Keratinocyte (primary cell): ENCODE data around the gene PPM1D. TPM values are rescaled to one million over a fixed set of nuclear protein-coding genes. Genes with fewer than 3 reads are reported as not detected.

Experiments
- DNase-seq: peaks from one replicate; pipeline ENCODE4 v3.0.0-alpha.2; 2011; ENCODE audit warnings: low read depth, missing footprints, low spot score
- FAIRE-seq: peaks from 2 replicates; lab custom pipeline; 2011; peaks lifted over from hg19 to GRCh38; lab: Jason Lieb, UNC
- H2AFZ ChIP-seq: 2 replicates; pipeline ENCODE4 v1.6.0; 2012; ENCODE audit warnings: low read length, control low read depth, inconsistent platforms; ENCODE audit not compliant: control insufficient read depth
- H3K27ac ChIP-seq: 2 replicates; pipeline ENCODE4 v1.5.1; 2011; ENCODE audit warnings: low read length; ENCODE audit not compliant: control insufficient read depth, insufficient read depth
- H3K27me3 ChIP-seq: 3 replicates; pipeline ENCODE4 v1.6.0; 2011; ENCODE audit warnings: low read length; ENCODE audit not compliant: control insufficient read depth, insufficient read depth; ENCODE audit errors: extremely low read depth
- H3K36me3 ChIP-seq, 2 experiments: 2 replicates in 1 of 2; 3 replicates in 1 of 2; pipeline ENCODE4 v1.5.1; 2011; ENCODE audit warnings: low read length in 2 of 2, mild to moderate bottlenecking in 1 of 2; ENCODE audit not compliant: control insufficient read depth in 2 of 2, insufficient read depth in 2 of 2; ENCODE audit errors: extremely low read depth in 1 of 2
- H3K4me1 ChIP-seq: 3 replicates; pipeline ENCODE4 v1.5.1; 2011; ENCODE audit warnings: low read length; ENCODE audit not compliant: control insufficient read depth, insufficient read depth; ENCODE audit errors: extremely low read depth
- H3K4me2 ChIP-seq: 3 replicates; pipeline ENCODE4 v1.6.0; 2011; ENCODE audit warnings: low read depth, low read length; ENCODE audit not compliant: control insufficient read depth, insufficient read depth; ENCODE audit errors: extremely low read depth
- H3K4me3 ChIP-seq, 3 experiments: fragments of 200-600 bp in 1 of 3; sonication (generic) in 1 of 3; 2 replicates in 2 of 3; 3 replicates in 1 of 3; pipeline ENCODE4 v1.5.1; 2011 to 2016; ENCODE audit warnings: low read length in 3 of 3, mild to moderate bottlenecking in 3 of 3, control low read depth in 2 of 3, inconsistent platforms in 1 of 3, low read depth in 1 of 3, mixed read lengths in 1 of 3, mixed run types in 1 of 3, moderate library complexity in 1 of 3; ENCODE audit not compliant: control insufficient read depth in 2 of 3, insufficient read depth in 2 of 3; ENCODE audit errors: extremely low read depth in 1 of 3
- H3K79me2 ChIP-seq: 2 replicates; pipeline ENCODE4 v1.6.0; 2012; ENCODE audit warnings: low read length; ENCODE audit not compliant: control insufficient read depth, insufficient read depth
- H3K9ac ChIP-seq: 3 replicates; pipeline ENCODE4 v1.6.0; 2011; ENCODE audit warnings: low read length; ENCODE audit not compliant: control insufficient read depth, insufficient read depth; ENCODE audit errors: extremely low read depth
- H3K9me1 ChIP-seq: 3 replicates; pipeline ENCODE4 v1.6.0; 2011; ENCODE audit warnings: low read length; ENCODE audit not compliant: control insufficient read depth, insufficient read depth; ENCODE audit errors: extremely low read depth
- H3K9me3 ChIP-seq: 2 replicates; pipeline ENCODE4 v1.5.1; 2012; ENCODE audit warnings: low read depth, low read length; ENCODE audit not compliant: control insufficient read depth
- H4K20me1 ChIP-seq: 3 replicates; pipeline ENCODE4 v1.6.0; 2011; ENCODE audit warnings: low read length; ENCODE audit not compliant: control insufficient read depth, insufficient read depth; ENCODE audit errors: extremely low read depth
- EZH2 ChIP-seq: IDR thresholded peaks from one replicate; pipeline ENCODE4 v1.6.1; 2012; ENCODE audit warnings: inconsistent platforms, mild to moderate bottlenecking, low read length, moderate library complexity
- dilution Hi-C: fragments of 300-500 bp; cut with MboI; formaldehyde crosslinking; loops from one replicate; pipeline ENCODE4 v1.7.0; 2020; ENCODE audit warnings: low sequenced_read_pairs; ENCODE audit not compliant: extremely low pct_ligation_motif_present
- polyA plus RNA-seq, 5 experiments: library from polyadenylated mRNA; depleted of rRNA in 3 of 5; stranded (reverse) in 3 of 5; stranded (forward) in 1 of 5; unstranded in 1 of 5; fragments of >200 nt; gene quantifications; 1 replicate in 1 of 5; 2 replicates in 3 of 5; 3 replicates in 1 of 5; pipeline versions ENCODE4 v1.2.1 to v1.2.3, GENCODE V29; 2011 to 2012; ENCODE audit warnings: missing spikeins in 2 of 5, low read depth in 1 of 5, low replicate concordance in 1 of 5
- TF ChIP-seq, protein P1 (sequence below), 3 experiments: IDR thresholded peaks in 1 of 3; conservative IDR thresholded peaks in 1 of 3; optimal IDR thresholded peaks in 1 of 3; 2 replicates in 2 of 3; 3 replicates in 1 of 3; pipeline versions ENCODE3 to v1.5.1; 2011; ENCODE audit warnings: low read length in 3 of 3, mild to moderate bottlenecking in 3 of 3, moderate library complexity in 2 of 3, control low read depth in 1 of 3, inconsistent platforms in 1 of 3; ENCODE audit not compliant: insufficient read depth in 2 of 3; ENCODE audit errors: extremely low read depth in 1 of 3

Gene PPM1D
- polyA plus RNA-seq, 1 donor (not counting 4 experiments of a cell fraction or from before 2014, with no cell fraction given), result 2.9 TPM

DNA sequence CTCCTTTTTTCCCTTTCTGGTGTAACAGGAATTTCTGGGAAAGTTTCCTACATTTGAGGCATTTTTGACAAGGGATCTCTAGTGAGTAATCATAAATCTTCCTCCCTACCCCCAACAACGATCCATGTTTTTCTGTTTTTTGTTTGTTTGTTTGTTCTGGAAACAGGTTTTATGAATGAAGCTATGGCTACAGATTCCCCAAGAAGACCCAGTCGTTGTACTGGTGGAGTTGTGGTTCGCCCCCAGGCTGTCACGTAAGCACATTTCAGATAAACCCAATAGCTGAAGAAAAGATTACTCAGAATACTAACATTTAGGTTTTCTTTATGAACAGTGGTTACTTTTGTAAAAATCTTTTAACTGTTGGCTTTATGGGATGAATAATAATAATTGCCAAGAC is 79.3 kb downstream of the PPM1D start:
- H3K4me2 ChIP-seq, result no peak overlapping the region
- H3K9me3 ChIP-seq, result no peaks in the 10 kb centered on the region
- H3K4me3 ChIP-seq, result no peak overlapping the region
- no peaks in the 10 kb centered on the region for H4K20me1 ChIP-seq
- no peak for TF ChIP-seq EZH2
- TF ChIP-seq, protein P1, sequence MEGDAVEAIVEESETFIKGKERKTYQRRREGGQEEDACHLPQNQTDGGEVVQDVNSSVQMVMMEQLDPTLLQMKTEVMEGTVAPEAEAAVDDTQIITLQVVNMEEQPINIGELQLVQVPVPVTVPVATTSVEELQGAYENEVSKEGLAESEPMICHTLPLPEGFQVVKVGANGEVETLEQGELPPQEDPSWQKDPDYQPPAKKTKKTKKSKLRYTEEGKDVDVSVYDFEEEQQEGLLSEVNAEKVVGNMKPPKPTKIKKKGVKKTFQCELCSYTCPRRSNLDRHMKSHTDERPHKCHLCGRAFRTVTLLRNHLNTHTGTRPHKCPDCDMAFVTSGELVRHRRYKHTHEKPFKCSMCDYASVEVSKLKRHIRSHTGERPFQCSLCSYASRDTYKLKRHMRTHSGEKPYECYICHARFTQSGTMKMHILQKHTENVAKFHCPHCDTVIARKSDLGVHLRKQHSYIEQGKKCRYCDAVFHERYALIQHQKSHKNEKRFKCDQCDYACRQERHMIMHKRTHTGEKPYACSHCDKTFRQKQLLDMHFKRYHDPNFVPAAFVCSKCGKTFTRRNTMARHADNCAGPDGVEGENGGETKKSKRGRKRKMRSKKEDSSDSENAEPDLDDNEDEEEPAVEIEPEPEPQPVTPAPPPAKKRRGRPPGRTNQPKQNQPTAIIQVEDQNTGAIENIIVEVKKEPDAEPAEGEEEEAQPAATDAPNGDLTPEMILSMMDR (optimal IDR thresholded peaks at IDR 0.05 in 1 of 3, IDR thresholded peaks at IDR 0.05 in 1 of 3, conservative IDR thresholded peaks at IDR 0.05 in 1 of 3; ENCODE audit: extremely low read depth in 1 of 3, insufficient read depth in 2 of 3, low read length in 3 of 3), result no peak
- dilution Hi-C loops, result no loop called here
- H3K79me2 ChIP-seq, result no peaks in the 10 kb centered on the region
- H3K4me1 ChIP-seq, result peaks cover 17% of the 10 kb centered on the region
- no peaks in the 10 kb centered on the region for H3K9me1 ChIP-seq
- no peak overlapping the region for H3K9ac ChIP-seq
- no peak for DNase-seq
- peaks cover 0 to 2% of the 10 kb centered on the region in 2 experiments for H3K36me3 ChIP-seq
- H3K27ac ChIP-seq, result no peak overlapping the region
- H3K27me3 ChIP-seq, result no peaks in the 10 kb centered on the region
- no peak for FAIRE-seq
- H2AFZ ChIP-seq, result no peak overlapping the region

DNA sequence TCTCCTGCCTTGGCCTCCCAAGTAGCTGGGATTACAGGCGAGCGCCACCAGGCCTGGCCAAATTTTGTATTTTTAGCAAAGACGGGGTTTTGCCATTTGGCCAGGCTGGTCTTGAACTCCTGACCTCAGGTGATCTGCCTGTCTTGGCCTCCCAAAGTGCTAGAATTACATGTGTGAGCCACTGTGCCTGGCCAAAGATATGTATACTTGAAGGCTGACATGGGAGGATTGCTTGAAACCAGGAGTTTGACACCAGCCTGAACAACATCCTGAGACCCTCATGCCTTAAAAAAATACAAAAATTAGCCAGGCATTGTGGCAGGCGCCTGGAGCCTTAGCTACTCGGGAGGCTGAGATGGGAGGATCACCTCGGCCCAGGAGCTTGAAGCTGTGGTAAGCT is 80.8 kb downstream of the PPM1D start:
- dilution Hi-C loops, result no loop called here
- no peak overlapping the region for H3K9ac ChIP-seq
- TF ChIP-seq, protein P1 (optimal IDR thresholded peaks at IDR 0.05 in 1 of 3, IDR thresholded peaks at IDR 0.05 in 1 of 3, conservative IDR thresholded peaks at IDR 0.05 in 1 of 3; ENCODE audit: extremely low read depth in 1 of 3, insufficient read depth in 2 of 3, low read length in 3 of 3), result no peak
- no peak for TF ChIP-seq EZH2
- no peak overlapping the region for H3K27ac ChIP-seq
- H4K20me1 ChIP-seq, result no peaks in the 10 kb centered on the region
- peaks cover 17% of the 10 kb centered on the region for H3K4me1 ChIP-seq
- FAIRE-seq, result no peak
- H3K36me3 ChIP-seq, result peaks cover 0 to 4% of the 10 kb centered on the region in 2 experiments
- H3K4me3 ChIP-seq, result no peak overlapping the region
- no peak overlapping the region for H2AFZ ChIP-seq
- no peaks in the 10 kb centered on the region for H3K9me1 ChIP-seq
- DNase-seq, result no peak
- H3K79me2 ChIP-seq, result no peaks in the 10 kb centered on the region
- H3K9me3 ChIP-seq, result no peaks in the 10 kb centered on the region
- H3K4me2 ChIP-seq, result no peak overlapping the region
- no peaks in the 10 kb centered on the region for H3K27me3 ChIP-seq
